MM.1S (cell line): Measurements from ENCODE around the gene C10orf105.

Source experiments
- EZH2phosphoT487 ChIP-seq: fragments of 300-600 bp; sonication (generic); IDR thresholded peaks from 2 replicates; pipeline ENCODE4 v1.6.1; 2018; ENCODE audit warnings: antibody characterized with exemption, low read length
- TF ChIP-seq, protein P1 (sequence below): fragments of 300-600 bp; sonication (generic); IDR thresholded peaks from 2 replicates; pipeline ENCODE4 v1.5.1; 2016; ENCODE audit warnings: antibody characterized with exemption, low read length, mixed read lengths

DNA sequence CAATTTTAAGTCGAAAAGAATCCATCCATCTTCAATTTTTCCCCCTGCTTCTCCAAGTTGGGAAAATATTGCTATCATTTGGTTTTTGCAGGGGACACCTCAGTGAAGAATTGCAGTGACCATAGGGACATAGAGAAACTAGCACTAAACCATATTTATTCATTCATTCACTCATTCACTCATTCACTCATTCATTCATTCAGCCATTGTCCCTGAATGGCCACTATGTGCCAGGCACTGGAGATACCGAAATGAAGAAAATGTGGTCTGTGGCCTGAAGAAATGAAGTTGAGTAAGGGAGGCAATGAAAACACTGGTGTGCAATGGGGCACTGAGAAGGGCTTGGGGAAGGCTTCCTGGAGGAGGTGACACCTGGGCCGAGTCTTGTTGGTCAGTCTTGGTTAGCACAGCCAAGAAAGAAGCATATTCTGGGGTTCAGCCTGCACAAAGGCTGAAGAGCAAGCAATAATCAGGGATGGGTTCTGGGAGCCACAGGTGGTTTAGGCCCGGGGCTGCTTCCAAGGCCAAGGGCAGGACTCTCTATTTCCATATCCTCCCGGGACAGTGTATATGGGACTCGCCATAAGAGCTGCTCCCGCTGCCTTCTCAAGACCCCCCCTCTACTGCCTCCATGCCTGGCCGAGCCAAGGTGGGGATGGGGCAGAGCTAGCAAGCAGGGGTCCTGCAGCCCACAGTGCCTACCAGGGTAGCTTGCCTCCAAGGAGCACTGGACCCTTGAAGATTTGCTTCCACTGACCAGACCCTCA lies 25.5 kb upstream of the C10orf105 start:
- TF ChIP-seq, protein P1, sequence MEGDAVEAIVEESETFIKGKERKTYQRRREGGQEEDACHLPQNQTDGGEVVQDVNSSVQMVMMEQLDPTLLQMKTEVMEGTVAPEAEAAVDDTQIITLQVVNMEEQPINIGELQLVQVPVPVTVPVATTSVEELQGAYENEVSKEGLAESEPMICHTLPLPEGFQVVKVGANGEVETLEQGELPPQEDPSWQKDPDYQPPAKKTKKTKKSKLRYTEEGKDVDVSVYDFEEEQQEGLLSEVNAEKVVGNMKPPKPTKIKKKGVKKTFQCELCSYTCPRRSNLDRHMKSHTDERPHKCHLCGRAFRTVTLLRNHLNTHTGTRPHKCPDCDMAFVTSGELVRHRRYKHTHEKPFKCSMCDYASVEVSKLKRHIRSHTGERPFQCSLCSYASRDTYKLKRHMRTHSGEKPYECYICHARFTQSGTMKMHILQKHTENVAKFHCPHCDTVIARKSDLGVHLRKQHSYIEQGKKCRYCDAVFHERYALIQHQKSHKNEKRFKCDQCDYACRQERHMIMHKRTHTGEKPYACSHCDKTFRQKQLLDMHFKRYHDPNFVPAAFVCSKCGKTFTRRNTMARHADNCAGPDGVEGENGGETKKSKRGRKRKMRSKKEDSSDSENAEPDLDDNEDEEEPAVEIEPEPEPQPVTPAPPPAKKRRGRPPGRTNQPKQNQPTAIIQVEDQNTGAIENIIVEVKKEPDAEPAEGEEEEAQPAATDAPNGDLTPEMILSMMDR = no peak
- TF ChIP-seq EZH2phosphoT487 = no peak
